ENCODE data around the gene ZBTB14. TPM values are rescaled to one million over a fixed set of nuclear protein-coding genes. Genes with fewer than 3 reads are reported as not detected.

The ZBTB14 gene
- 10 to 100 TPM; 22.9 to 24.2 TPM for total RNA-seq

- ATAC-seq (peak; percentile 52), DNase-seq (peak; percentile 72)
- no peaks in the 10 kb centered on the region for H3K9me3 Mint-ChIP-seq (ENCODE audit: insufficient read depth)
- peak within 1 kb of the TSS; percentile 87 for H3K4me3 Mint-ChIP-seq
- H3K36me3 Mint-ChIP-seq (ENCODE audit: low read depth) = peaks cover 27% of the 10 kb centered on the region
- ChIA-PET POLR2A (interaction anchor here (0.5 to 5.1 kb wide), 18 partner anchors 9 to 136 kb away, joined by 3 to 176 read pairs (median 4); no protein-coding TSS in a partner anchor), CTCF (interaction anchor here (0.6 to 4.0 kb wide), 4 partner anchors 9 to 58 kb away, joined by 3 to 40 read pairs (median 3); no protein-coding TSS in a partner anchor)
- peaks cover 24% of the 10 kb centered on the region for H3K4me1 Mint-ChIP-seq (ENCODE audit: low read depth)
- peaks cover 11% of the 10 kb centered on the region for H3K27me3 Mint-ChIP-seq (ENCODE audit: low read depth)
- H3K27ac Mint-ChIP-seq = peak within 1 kb of the TSS; percentile 95
Measured at GRCh38 chr18:5295231-5295920, at the start of gene ZBTB14. Gene ZBTB14 (minus strand): TSS chr18:5295726. CDS start chr18:5293246, 2,480 bp downstream.

GRCh38 chr18:5339202-5339834 lies 43.8 kb upstream of the ZBTB14 start:
- H3K4me3 Mint-ChIP-seq = no peak overlapping the region
- CTCF ChIA-PET = no interaction called here
- ATAC-seq = no peak

GRCh38 chr18:5334456-5335075 lies 39.0 kb upstream of the ZBTB14 start:
- ChIA-PET CTCF (no interaction called here), POLR2A (no interaction called here)
- H3K27ac Mint-ChIP-seq = no peak overlapping the region
- no peaks in the 10 kb centered on the region for H3K4me1 Mint-ChIP-seq (ENCODE audit: low read depth)
- no peaks in the 10 kb centered on the region for H3K36me3 Mint-ChIP-seq (ENCODE audit: low read depth)
- DNase-seq (no peak), ATAC-seq (no peak)
- H3K27me3 Mint-ChIP-seq (ENCODE audit: low read depth) = no peaks in the 10 kb centered on the region
- H3K4me3 Mint-ChIP-seq = no peak overlapping the region
- no peaks in the 10 kb centered on the region for H3K9me3 Mint-ChIP-seq (ENCODE audit: insufficient read depth)

More at GRCh38 chr18:5339202-5339834, 43.8 kb upstream of the ZBTB14 start:
- Mint-ChIP-seq H3K36me3 (ENCODE audit: low read depth) (no peaks in the 10 kb centered on the region), H3K27ac (no peak overlapping the region), H3K9me3 (ENCODE audit: insufficient read depth) (no peaks in the 10 kb centered on the region), H3K4me1 (ENCODE audit: low read depth) (no peaks in the 10 kb centered on the region), H3K27me3 (ENCODE audit: low read depth) (no peaks in the 10 kb centered on the region)
- POLR2A ChIA-PET = interaction anchor here (0.6 kb wide), 1 partner anchor 43 kb away, joined by 3 read pairs; no protein-coding TSS in a partner anchor
- no peak for DNase-seq

- Mint-ChIP-seq H3K4me3 (no peak overlapping the region), H3K36me3 (ENCODE audit: low read depth) (peaks cover 4% of the 10 kb centered on the region), H3K27ac (no peak overlapping the region), H3K27me3 (ENCODE audit: low read depth) (no peaks in the 10 kb centered on the region), H3K4me1 (ENCODE audit: low read depth) (no peaks in the 10 kb centered on the region), H3K9me3 (ENCODE audit: insufficient read depth) (peaks cover 5% of the 10 kb centered on the region)
- POLR2A ChIA-PET = no interaction called here
- ATAC-seq = no peak
- CTCF ChIA-PET = no interaction called here
- no peak for DNase-seq
Measured at GRCh38 chr18:5318061-5318700, 22.7 kb upstream of the ZBTB14 start.

- ChIA-PET POLR2A (no interaction called here), CTCF (no interaction called here)
- DNase-seq (no peak), ATAC-seq (no peak)
- Mint-ChIP-seq H3K4me3 (no peak overlapping the region), H3K36me3 (ENCODE audit: low read depth) (peaks cover 4% of the 10 kb centered on the region), H3K9me3 (ENCODE audit: insufficient read depth) (peaks cover 5% of the 10 kb centered on the region), H3K27ac (no peak overlapping the region), H3K27me3 (ENCODE audit: low read depth) (no peaks in the 10 kb centered on the region), H3K4me1 (ENCODE audit: low read depth) (no peaks in the 10 kb centered on the region)
Measured at GRCh38 chr18:5317186-5317585, 21.7 kb upstream of the ZBTB14 start.

GRCh38 chr18:5315838-5316237 lies 20.3 kb upstream of the ZBTB14 start:
- ChIA-PET POLR2A (no interaction called here), CTCF (no interaction called here)
- Mint-ChIP-seq H3K27me3 (ENCODE audit: low read depth) (no peaks in the 10 kb centered on the region), H3K9me3 (ENCODE audit: insufficient read depth) (peaks cover 1% of the 10 kb centered on the region), H3K27ac (no peak overlapping the region), H3K4me3 (no peak overlapping the region), H3K36me3 (ENCODE audit: low read depth) (peaks cover 1% of the 10 kb centered on the region), H3K4me1 (ENCODE audit: low read depth) (peaks cover 6% of the 10 kb centered on the region)
- DNase-seq (no peak), ATAC-seq (no peak)

GRCh38 chr18:5311301-5311989 lies 15.9 kb upstream of the ZBTB14 start:
- no peak overlapping the region for H3K4me3 Mint-ChIP-seq
- ATAC-seq = no peak
- CTCF ChIA-PET = interaction anchor here (0.8 kb wide), 1 partner anchor 17 kb away, joined by 3 read pairs; no protein-coding TSS in a partner anchor
- no peak overlapping the region for H3K27ac Mint-ChIP-seq
- no peak for DNase-seq
- no peaks in the 10 kb centered on the region for H3K27me3 Mint-ChIP-seq (ENCODE audit: low read depth)
- POLR2A ChIA-PET = interaction anchor here (1.1 to 1.5 kb wide), 2 partner anchors 15 to 17 kb away, joined by 4 to 5 read pairs; no protein-coding TSS in a partner anchor
- no peaks in the 10 kb centered on the region for H3K36me3 Mint-ChIP-seq (ENCODE audit: low read depth)
- no peaks in the 10 kb centered on the region for H3K9me3 Mint-ChIP-seq (ENCODE audit: insufficient read depth)
- peaks cover 25% of the 10 kb centered on the region for H3K4me1 Mint-ChIP-seq (ENCODE audit: low read depth)

GRCh38 chr18:5309888-5310470 lies 14.5 kb upstream of the ZBTB14 start:
- POLR2A ChIA-PET = interaction anchor here (1.4 to 1.5 kb wide), 3 partner anchors 13 to 15 kb away, joined by 4 read pairs; partner anchors contain the start of gene ZBTB14
- H3K4me3 Mint-ChIP-seq = peak overlapping the region; percentile 77
- DNase-seq (peak; percentile 68), ATAC-seq (peak; percentile 98)
- CTCF ChIA-PET = interaction anchor here (1.3 kb wide), 1 partner anchor 13 kb away, joined by 3 read pairs; no protein-coding TSS in a partner anchor
- H3K27ac Mint-ChIP-seq = peak overlapping the region; percentile 84
- no peaks in the 10 kb centered on the region for H3K36me3 Mint-ChIP-seq (ENCODE audit: low read depth)
- H3K9me3 Mint-ChIP-seq (ENCODE audit: insufficient read depth) = no peaks in the 10 kb centered on the region
- H3K27me3 Mint-ChIP-seq (ENCODE audit: low read depth) = no peaks in the 10 kb centered on the region
- peaks cover 25% of the 10 kb centered on the region for H3K4me1 Mint-ChIP-seq (ENCODE audit: low read depth)

- no peaks in the 10 kb centered on the region for H3K36me3 Mint-ChIP-seq (ENCODE audit: low read depth)
- peaks cover 19% of the 10 kb centered on the region for H3K4me1 Mint-ChIP-seq (ENCODE audit: low read depth)
- H3K27ac Mint-ChIP-seq = no peak overlapping the region
- DNase-seq (no peak), ATAC-seq (no peak)
- H3K9me3 Mint-ChIP-seq (ENCODE audit: insufficient read depth) = no peaks in the 10 kb centered on the region
- H3K4me3 Mint-ChIP-seq = no peak overlapping the region
- ChIA-PET POLR2A (interaction anchor here (0.7 to 3.1 kb wide), 2 partner anchors 9 to 11 kb away, joined by 4 to 15 read pairs; partner anchors contain the start of gene ZBTB14), CTCF (interaction anchor here (1.8 kb wide), 1 partner anchor 12 kb away, joined by 7 read pairs; no protein-coding TSS in a partner anchor)
- H3K27me3 Mint-ChIP-seq (ENCODE audit: low read depth) = peaks cover 23% of the 10 kb centered on the region
Measured at GRCh38 chr18:5305835-5306234, 10.3 kb upstream of the ZBTB14 start.

- ChIA-PET POLR2A (interaction anchor here (0.6 to 3.1 kb wide), 3 partner anchors 8 to 67 kb away, joined by 3 to 15 read pairs (median 3); partner anchors contain the start of gene ZBTB14), CTCF (interaction anchor here (0.8 to 1.8 kb wide), 2 partner anchors 9 to 10 kb away, joined by 3 to 7 read pairs; partner anchors contain the start of gene ZBTB14)
- H3K27me3 Mint-ChIP-seq (ENCODE audit: low read depth) = peaks cover 34% of the 10 kb centered on the region
- no peak overlapping the region for H3K4me3 Mint-ChIP-seq
- no peak for DNase-seq
- no peak overlapping the region for H3K27ac Mint-ChIP-seq
- no peaks in the 10 kb centered on the region for H3K36me3 Mint-ChIP-seq (ENCODE audit: low read depth)
- peaks cover 3% of the 10 kb centered on the region for H3K4me1 Mint-ChIP-seq (ENCODE audit: low read depth)
- ATAC-seq = no peak
- no peaks in the 10 kb centered on the region for H3K9me3 Mint-ChIP-seq (ENCODE audit: insufficient read depth)
Measured at GRCh38 chr18:5304232-5304631, 8.7 kb upstream of the ZBTB14 start.

GRCh38 chr18:5303636-5304035 lies 8.1 kb upstream of the ZBTB14 start:
- Mint-ChIP-seq H3K9me3 (ENCODE audit: insufficient read depth) (no peaks in the 10 kb centered on the region), H3K36me3 (ENCODE audit: low read depth) (no peaks in the 10 kb centered on the region), H3K27ac (no peak overlapping the region), H3K4me3 (no peak overlapping the region), H3K4me1 (ENCODE audit: low read depth) (no peaks in the 10 kb centered on the region), H3K27me3 (ENCODE audit: low read depth) (peaks cover 38% of the 10 kb centered on the region)
- no peak for DNase-seq
- no peak for ATAC-seq
- ChIA-PET POLR2A (no interaction called here), CTCF (no interaction called here)

Data from activated CD8-positive, alpha-beta T cell treated with anti-CD3 and anti-CD28 coated beads, Interleukin-2, amount 10 ng/mL, durations not matched to agents 7 days and 5 days (primary cell).